ENCODE measurements around the gene UNC13A.

UNC13A gene

DNA sequence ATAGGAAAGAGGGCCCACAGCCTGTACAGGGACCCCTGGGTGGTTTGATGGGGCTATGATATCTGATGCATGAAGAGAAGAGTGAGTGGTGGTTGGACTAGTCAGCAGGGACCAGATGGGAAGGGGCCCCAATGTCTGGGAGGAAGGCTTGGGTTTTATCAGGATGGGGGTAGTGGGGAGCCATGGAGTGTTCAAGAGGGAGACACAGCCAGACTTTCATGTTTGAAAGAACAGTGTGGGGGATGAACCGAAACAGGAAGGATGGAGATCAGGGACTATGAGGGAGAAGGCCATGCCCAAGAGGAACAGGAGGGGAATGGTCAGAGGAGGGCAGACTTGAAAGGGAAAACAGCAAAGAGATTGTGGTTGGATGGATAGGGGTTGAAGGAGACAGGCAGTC is 63.1 kb downstream of the UNC13A start:
- TF ChIP-seq FOXP2 (optimal IDR thresholded peaks at IDR 0.05; ENCODE audit: borderline replicate concordance, extremely low read depth, extremely low read length, insufficient read depth) (no peak), TAF1 (IDR thresholded peaks at IDR 0.05; ENCODE audit: borderline replicate concordance, insufficient read depth, low read length) (no peak), POLR2AphosphoS5 (IDR thresholded peaks at IDR 0.05; ENCODE audit: low read depth, low read length) (no peak), SIN3A (IDR thresholded peaks at IDR 0.05; ENCODE audit: borderline replicate concordance, insufficient read depth, low read length) (no peak)
- TF ChIP-seq, protein P1, sequence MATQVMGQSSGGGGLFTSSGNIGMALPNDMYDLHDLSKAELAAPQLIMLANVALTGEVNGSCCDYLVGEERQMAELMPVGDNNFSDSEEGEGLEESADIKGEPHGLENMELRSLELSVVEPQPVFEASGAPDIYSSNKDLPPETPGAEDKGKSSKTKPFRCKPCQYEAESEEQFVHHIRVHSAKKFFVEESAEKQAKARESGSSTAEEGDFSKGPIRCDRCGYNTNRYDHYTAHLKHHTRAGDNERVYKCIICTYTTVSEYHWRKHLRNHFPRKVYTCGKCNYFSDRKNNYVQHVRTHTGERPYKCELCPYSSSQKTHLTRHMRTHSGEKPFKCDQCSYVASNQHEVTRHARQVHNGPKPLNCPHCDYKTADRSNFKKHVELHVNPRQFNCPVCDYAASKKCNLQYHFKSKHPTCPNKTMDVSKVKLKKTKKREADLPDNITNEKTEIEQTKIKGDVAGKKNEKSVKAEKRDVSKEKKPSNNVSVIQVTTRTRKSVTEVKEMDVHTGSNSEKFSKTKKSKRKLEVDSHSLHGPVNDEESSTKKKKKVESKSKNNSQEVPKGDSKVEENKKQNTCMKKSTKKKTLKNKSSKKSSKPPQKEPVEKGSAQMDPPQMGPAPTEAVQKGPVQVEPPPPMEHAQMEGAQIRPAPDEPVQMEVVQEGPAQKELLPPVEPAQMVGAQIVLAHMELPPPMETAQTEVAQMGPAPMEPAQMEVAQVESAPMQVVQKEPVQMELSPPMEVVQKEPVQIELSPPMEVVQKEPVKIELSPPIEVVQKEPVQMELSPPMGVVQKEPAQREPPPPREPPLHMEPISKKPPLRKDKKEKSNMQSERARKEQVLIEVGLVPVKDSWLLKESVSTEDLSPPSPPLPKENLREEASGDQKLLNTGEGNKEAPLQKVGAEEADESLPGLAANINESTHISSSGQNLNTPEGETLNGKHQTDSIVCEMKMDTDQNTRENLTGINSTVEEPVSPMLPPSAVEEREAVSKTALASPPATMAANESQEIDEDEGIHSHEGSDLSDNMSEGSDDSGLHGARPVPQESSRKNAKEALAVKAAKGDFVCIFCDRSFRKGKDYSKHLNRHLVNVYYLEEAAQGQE (IDR thresholded peaks at IDR 0.05; ENCODE audit: insufficient read depth in 1 of 2, low read depth in 2 of 2, low read length in 2 of 2), result no peak

DNA sequence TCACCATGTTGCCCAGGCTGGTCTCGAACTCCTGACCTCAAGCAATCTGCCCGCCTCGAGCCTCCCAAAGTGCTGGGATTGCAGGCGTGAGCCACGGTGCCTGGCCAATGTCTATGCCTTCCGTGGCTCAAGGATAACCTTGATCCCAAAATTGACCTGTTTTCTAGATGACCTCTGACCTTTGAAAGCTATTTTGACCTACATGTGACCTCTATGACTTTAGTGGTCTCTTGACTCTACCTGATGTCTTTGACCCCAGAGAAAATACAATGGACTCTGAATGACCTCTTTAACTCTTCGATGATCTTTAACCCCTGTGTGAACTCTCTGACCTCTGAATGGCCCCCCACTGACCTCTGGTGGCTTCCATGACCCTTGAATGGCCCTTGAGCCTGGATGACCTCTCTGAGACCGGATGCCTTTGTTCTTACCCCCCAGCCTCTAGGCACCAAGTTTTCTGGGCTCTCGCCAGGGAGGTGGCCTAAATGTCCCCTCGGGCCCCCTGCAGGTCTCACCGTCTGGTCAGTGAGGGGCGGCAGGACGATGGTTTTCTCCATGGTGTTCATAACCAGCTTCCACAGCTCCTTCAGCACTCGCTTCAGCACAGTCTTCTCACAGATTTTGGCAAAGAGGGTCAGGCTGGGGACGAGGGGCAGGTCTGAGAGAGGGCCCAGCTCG is 63.7 kb downstream of the UNC13A start:
- TF ChIP-seq POLR2AphosphoS5 (IDR thresholded peaks at IDR 0.05; ENCODE audit: low read depth, low read length) (no peak), SIN3A (IDR thresholded peaks at IDR 0.05; ENCODE audit: borderline replicate concordance, insufficient read depth, low read length) (no peak), TAF1 (IDR thresholded peaks at IDR 0.05; ENCODE audit: borderline replicate concordance, insufficient read depth, low read length) (no peak), FOXP2 (optimal IDR thresholded peaks at IDR 0.05; ENCODE audit: borderline replicate concordance, extremely low read depth, extremely low read length, insufficient read depth) (no peak)
- TF ChIP-seq, protein P1 (IDR thresholded peaks at IDR 0.05; ENCODE audit: insufficient read depth in 1 of 2, low read depth in 2 of 2, low read length in 2 of 2), result no peak

DNA sequence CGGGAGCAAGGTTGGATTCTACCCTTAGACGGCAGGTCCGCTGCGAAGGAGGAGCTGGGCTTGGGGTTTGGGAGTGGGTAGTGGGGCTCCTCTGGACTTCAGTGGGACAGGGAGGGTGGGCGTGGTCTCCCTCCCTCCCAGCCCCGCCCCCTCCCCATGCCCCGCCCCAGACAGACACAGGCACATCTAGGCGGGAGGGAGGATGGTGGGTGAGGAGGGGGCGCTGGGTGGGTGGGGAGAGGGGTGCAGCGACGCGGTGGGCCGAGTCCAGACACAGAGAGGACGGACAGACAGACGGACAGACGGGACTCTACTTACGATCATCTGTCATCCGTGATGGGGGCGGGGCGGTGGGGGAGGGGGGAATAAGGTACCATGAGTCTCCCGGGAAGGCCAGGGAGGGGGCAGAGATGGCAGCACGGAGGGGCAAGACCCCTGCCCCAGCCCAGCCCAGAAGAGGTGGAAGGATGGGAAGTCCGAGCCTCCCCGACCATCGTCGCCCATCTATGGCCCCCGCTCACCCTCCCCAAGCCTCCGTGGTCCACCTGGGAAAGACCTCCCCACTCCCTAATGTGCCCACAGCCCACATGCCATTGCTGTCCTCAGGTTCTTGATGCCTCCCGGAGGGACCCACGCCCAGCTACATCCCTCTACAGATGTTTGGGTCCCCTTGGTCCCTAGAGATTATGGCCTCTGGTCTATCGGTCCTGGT is 64.8 kb downstream of the UNC13A start:
- TF ChIP-seq POLR2AphosphoS5 (IDR thresholded peaks at IDR 0.05; ENCODE audit: low read depth, low read length) (no peak), TAF1 (IDR thresholded peaks at IDR 0.05; ENCODE audit: borderline replicate concordance, insufficient read depth, low read length) (no peak), FOXP2 (optimal IDR thresholded peaks at IDR 0.05; ENCODE audit: borderline replicate concordance, extremely low read depth, extremely low read length, insufficient read depth) (no peak), SIN3A (IDR thresholded peaks at IDR 0.05; ENCODE audit: borderline replicate concordance, insufficient read depth, low read length) (no peak)
- TF ChIP-seq, protein P1 (IDR thresholded peaks at IDR 0.05; ENCODE audit: insufficient read depth in 1 of 2, low read depth in 2 of 2, low read length in 2 of 2), result no peak

DNA sequence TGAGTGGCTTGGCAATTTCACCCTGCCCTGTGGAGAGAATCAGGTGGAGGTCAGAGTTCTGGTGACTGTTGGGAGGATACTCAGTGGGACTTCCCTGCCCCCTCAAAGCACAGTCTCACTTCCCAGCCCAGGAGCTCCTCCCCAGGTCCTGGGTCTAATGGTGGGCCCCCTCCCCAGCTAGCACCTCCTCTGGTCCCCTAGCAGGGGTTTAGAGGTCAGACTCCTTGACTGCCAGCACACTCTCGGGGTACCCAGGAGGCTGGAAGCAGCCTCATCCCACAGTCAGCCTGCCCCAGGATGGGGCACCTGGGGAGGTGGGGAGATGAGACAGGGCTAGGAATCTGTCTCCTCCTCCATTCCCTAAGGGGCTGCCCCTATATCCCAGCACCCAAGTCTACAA is 67.5 kb downstream of the UNC13A start:
- TF ChIP-seq SIN3A (IDR thresholded peaks at IDR 0.05; ENCODE audit: borderline replicate concordance, insufficient read depth, low read length) (no peak), TAF1 (IDR thresholded peaks at IDR 0.05; ENCODE audit: borderline replicate concordance, insufficient read depth, low read length) (no peak), FOXP2 (optimal IDR thresholded peaks at IDR 0.05; ENCODE audit: borderline replicate concordance, extremely low read depth, extremely low read length, insufficient read depth) (no peak)
- TF ChIP-seq, protein P1 (IDR thresholded peaks at IDR 0.05; ENCODE audit: insufficient read depth in 1 of 2, low read depth in 2 of 2, low read length in 2 of 2), result no peak

Data from PFSK-1 (cell line).